Putamen (tissue), 1 donor: ENCODE measurements around the gene VGLL2.
"Not testable (repeated sequence)": the region's sequence is repeated elsewhere in the genome, so short reads cannot be mapped to it uniquely, and the experiment has no call there.

ENCODE experiments used
- DNase-seq: peaks from one replicate; pipeline ENCODE4 v3.0.0-alpha.2; 2016; ENCODE audit warnings: low spot score

Gene VGLL2

GRCh38 chr6:117265410-117266256 is at the start of gene VGLL2:
Gene VGLL2, plus strand, starts transcription at chr6:117265558. Its CDS starts 206 bp downstream, at chr6:117265764.
- DNase-seq = no peak

GRCh38 chr6:117222861-117223260 is 42.5 kb upstream of the VGLL2 start:
- no peak for DNase-seq

GRCh38 chr6:117226778-117227177 is 38.6 kb upstream of the VGLL2 start:
- no peak for DNase-seq

- no peak for DNase-seq
Observed at GRCh38 chr6:117227245-117227962, 38.0 kb upstream of the VGLL2 start.

GRCh38 chr6:117228202-117228601 is 37.2 kb upstream of the VGLL2 start:
- DNase-seq = no peak

- no peak for DNase-seq
Observed at GRCh38 chr6:117229870-117230269, 35.5 kb upstream of the VGLL2 start.

- no peak for DNase-seq
Observed at GRCh38 chr6:117231466-117231865, 33.9 kb upstream of the VGLL2 start.

- no peak for DNase-seq
Observed at GRCh38 chr6:117232196-117232595, 33.2 kb upstream of the VGLL2 start.

- no peak for DNase-seq
Observed at GRCh38 chr6:117233145-117233544, 32.2 kb upstream of the VGLL2 start.

- DNase-seq = no peak
Observed at GRCh38 chr6:117237561-117237960, 27.8 kb upstream of the VGLL2 start.

- DNase-seq = not testable (repeated sequence)
Observed at GRCh38 chr6:117244571-117244970, 20.8 kb upstream of the VGLL2 start.

GRCh38 chr6:117244979-117245378 is 20.4 kb upstream of the VGLL2 start:
- not testable (repeated sequence) for DNase-seq

GRCh38 chr6:117253785-117254184 is 11.6 kb upstream of the VGLL2 start:
- DNase-seq = no peak

- no peak for DNase-seq
Observed at GRCh38 chr6:117262799-117263198, 2.6 kb upstream of the VGLL2 start.

- no peak for DNase-seq
Observed at GRCh38 chr6:117263353-117263927, 1.9 kb upstream of the VGLL2 start.

- DNase-seq = no peak
Observed at GRCh38 chr6:117264369-117264691, 1.0 kb upstream of the VGLL2 start.

GRCh38 chr6:117264692-117265409 is 507 bp upstream of the VGLL2 start:
- no peak for DNase-seq

- DNase-seq = no peak
Observed at GRCh38 chr6:117266257-117267053, 1.1 kb downstream of the VGLL2 start.

GRCh38 chr6:117267054-117267347 is 1.6 kb downstream of the VGLL2 start:
- no peak for DNase-seq

GRCh38 chr6:117267766-117268534 is 2.6 kb downstream of the VGLL2 start:
- no peak for DNase-seq

- DNase-seq = no peak
Observed at GRCh38 chr6:117268924-117269323, 3.6 kb downstream of the VGLL2 start.
